GM21825 (cell line): ENCODE measurements around the gene KDM2B.
"Not testable (repeated sequence)": the region's sequence is repeated elsewhere in the genome, so short reads cannot be mapped to it uniquely, and the experiment has no call there.

ENCODE experiments used
- ATAC-seq: cut with Tn5 transposase; IDR thresholded peaks from one replicate; pipeline ENCODE4 v1.9.1; 2021; ENCODE audit warnings: mild to moderate bottlenecking, moderate library complexity; ENCODE audit not compliant: unreplicated experiment

KDM2B gene

DNA sequence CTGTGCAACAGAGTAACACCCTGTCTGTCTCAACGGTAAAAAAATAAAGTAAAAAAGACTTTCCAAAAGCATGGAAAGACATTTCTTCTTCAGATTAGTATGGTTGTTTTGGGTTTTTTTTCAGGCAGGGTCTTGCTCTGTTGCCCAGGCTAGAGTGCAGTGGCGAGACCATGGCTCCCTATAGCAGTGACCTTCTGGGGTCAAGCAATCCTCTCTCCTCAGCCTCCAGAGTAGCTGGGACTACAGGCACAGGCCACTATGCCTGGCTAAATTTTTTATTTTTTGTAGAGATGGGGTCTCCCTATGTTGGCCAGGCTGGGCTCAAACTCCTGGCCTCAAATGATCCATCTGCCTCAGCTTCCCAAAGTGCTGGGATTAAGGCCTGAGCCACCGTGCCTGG is 72.8 kb downstream of the KDM2B start:
- ATAC-seq = no peak

GRCh38 chr12:121507245-121507644 is 73.6 kb downstream of the KDM2B start:
- no peak for ATAC-seq

DNA sequence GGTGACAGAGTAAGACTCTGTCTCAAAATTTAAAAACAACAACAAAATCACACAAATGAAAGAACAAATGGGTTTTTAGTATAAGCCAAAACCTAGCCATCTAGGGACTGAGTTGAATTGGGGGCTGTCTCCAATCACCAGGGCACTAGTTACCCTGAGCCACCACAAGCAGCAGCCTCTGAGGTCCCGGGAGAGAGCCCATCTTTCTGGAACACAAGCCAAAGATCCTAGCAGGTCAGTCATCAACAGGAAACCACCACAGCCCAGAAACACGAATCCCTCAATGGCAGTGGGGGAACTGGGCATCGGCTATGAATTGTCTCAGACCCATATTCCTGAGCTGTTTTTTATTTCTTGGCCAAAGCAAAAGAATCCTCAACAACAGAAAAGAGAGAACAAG is 75.3 kb downstream of the KDM2B start:
- ATAC-seq = no peak

GRCh38 chr12:121504505-121504904 is 76.3 kb downstream of the KDM2B start:
- no peak for ATAC-seq

DNA sequence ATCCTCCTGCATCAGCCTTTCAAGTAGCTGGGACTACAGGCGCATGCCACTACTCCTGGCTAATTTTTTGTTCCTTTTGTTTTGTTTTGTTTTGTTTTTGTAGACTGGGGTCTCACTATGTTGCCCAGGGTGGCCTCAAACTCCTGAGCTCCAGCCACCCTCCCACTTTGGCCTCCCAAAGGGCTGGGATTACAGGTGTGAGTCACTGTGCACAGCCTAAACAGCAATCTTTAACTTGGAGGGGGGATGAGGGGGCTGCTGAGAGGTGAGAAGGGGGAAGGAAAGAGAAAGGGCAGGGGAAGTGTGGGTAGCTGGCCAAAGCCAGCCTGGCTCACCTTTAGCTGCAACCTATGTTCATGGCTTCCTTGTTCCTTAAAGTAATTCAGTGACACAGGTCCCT is 77.4 kb downstream of the KDM2B start:
- ATAC-seq = no peak

- no peak for ATAC-seq
These were observed 78.9 kb downstream of the KDM2B start for GRCh38 chr12:121501946-121502345.

GRCh38 chr12:121499929-121500793 is 80.7 kb downstream of the KDM2B start:
- ATAC-seq = no peak

- ATAC-seq = no peak
These were observed 85.1 kb downstream of the KDM2B start for GRCh38 chr12:121495746-121496145.

DNA sequence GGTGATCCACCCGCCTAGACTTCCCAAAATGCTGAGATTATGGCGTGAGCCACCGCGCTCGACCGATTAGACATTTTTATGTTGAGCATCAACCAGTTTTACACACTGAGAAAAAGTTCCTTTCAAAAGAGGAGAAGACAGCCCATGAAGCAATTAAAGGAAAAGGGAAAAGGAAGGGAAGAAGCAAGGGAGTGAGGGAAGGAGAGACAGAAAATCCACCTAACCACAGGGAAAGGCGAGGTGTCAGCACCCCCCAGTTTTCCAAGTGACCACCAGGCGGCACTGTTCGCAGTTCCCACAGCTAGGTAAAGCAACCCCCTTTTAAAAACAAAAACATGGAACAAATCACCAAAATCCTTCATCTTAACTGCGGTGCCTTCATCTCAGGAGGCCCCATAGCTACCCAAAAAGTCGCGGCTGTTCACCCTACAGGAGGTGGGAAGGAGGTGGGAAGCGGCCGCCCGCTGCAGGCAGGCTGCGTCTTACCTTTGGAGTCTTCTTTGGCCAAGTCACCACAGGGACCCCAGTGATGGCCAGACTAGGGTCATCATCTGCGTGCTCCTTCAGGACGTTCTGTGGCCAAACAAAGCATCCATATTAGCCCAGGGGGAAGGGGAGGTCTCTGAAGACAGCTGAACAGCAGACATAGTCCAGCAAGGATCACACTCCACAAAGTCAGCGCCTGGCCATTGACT is 86.6 kb downstream of the KDM2B start:
- no peak for ATAC-seq

DNA sequence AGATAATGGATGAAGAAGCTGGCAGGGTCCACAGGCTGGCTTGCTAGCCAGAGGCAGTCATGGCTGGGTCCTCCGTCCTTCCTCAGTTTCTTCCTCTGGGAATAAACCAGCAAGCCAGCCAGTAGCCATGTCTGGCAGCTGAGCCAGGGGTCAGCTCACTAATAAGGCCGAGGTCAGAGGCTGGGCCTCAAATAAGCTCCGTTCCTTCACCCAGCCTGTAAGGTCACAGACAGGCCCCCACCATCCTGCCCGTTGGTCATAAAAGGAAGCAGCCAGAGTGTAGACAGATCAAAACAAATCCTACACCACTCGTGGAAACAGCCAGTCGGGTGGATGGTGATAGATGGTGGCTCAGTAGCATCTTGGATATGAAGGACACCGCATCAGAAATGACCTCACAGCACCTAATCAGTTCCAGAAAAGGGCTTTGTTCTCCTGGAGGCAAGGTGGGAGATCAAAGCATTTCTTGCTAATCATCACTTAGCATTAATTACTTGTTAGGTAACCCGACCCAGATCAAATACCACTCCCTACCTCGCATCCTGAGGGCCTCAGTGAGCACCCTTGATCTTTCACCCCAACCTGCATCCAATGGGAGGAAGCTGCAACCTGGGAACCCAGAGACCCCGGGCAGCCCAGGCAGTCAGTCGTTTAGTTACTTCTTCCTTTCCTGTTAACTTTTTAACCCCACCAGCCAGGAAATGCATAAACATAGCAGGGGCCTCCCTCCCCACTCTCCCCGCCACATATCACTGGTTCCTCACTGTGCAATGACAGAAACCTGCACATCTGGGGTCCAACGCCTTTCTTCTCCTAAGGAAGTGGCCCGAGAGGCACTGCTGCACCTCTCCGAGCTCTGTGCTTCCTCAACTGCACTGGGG is 90.2 kb downstream of the KDM2B start:
- peak; percentile 47 for ATAC-seq

DNA sequence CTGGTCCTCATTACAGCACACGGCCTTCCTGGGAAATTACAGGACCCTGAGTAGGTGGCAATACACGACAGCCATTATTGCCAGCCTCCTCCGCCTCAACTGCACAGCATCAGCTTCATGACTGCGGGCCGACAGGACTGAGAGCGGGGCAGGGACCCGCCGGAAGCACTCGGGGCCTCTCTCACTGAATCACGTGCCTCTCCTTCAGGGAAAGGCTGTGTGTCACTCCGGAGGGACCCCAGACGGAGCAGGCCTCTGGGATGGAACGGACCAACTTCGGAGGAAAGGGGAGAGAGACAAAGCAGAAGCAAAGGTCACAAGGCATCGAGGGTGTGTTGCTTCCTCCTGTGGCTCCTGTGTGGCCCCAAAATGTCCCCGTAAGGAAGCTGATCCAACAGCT is 90.9 kb downstream of the KDM2B start:
- no peak for ATAC-seq

GRCh38 chr12:121484967-121485366 is 95.9 kb downstream of the KDM2B start:
- ATAC-seq = no peak

- ATAC-seq = not testable (repeated sequence)
These were observed 96.3 kb downstream of the KDM2B start for GRCh38 chr12:121484564-121484963.

GRCh38 chr12:121483949-121484348 is 96.9 kb downstream of the KDM2B start:
- ATAC-seq = no peak

DNA sequence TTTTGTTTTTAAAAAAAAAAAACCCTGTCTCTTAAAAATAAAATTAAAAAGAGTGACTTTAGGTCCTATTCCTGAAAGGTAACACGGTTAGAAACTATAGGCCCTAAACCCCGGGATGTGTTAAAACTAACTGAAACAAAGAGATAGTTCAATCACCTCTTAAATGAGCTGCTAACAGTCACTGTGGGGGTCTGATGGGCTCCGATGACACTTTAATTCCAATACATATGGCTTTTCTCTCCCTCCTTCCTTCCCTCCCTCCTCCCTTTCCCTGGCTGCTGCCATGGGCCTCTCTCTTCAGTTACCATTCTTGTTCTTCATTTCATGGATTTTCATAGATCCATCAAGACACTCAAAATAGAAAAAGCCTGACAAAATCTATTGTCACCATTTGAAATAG is 104.3 kb downstream of the KDM2B start:
- no peak for ATAC-seq

- ATAC-seq = no peak
These were observed 105.5 kb downstream of the KDM2B start for GRCh38 chr12:121475279-121475678.

GRCh38 chr12:121472150-121472905 is 108.5 kb downstream of the KDM2B start:
- ATAC-seq = no peak

- ATAC-seq = no peak
These were observed 110.1 kb downstream of the KDM2B start for GRCh38 chr12:121470751-121471150.

DNA sequence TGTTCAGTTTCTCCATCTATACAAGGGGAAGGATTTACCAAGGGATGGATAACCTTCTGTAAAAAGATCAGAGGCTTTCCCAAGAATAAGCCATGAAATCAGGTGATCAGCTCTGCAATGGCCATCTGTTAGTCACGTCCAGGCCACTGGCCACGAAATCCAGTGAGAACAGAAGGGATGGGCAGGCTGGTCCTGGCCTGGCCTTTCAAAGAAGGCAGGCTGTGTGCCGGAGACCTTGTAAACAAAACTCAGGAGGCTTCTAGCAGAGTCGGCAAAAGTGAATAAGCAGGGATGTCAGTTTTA is 112.4 kb downstream of the KDM2B start:
- ATAC-seq = no peak

DNA sequence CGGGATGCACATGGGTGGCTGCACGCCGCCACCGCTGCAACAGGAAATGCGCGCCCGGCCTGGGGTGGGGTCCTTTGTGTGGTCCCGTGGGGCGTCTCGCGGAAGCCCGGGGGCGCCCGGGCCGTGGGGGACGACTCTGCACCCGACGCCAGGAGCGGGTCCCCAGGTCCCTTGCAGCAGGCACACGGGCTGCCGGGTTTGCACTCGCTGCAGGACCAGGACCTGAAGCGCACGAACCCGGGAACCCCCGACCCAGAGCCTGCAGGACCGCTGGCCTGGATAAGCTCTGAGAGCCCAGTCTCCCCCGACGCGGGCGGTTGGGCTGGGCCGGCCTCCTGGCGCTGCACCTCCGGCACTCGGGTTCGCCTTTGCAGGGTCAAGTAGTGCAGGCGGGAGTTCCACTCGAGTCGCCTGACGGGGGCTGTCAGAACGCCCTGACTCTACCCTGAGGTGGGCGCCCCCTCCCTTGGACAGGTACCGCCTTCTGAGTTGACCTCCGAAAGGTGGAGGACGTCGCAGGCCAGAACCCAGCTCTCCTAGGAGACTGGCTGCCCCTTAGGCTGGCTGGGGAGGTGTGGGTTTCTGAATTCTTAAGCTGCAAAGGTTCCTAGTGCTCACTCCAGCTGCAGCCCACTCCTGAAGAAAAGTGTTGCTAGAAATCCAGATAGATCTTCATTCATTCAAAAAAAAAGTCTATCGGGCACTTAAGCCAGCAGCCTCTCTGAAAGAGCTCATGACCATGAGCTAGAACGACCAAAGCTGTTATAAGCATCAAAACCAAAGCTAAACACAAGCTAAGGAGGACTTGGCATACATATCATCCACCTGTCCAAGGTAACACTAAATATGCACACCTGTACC is 113.0 kb downstream of the KDM2B start:
- peak; percentile 0 for ATAC-seq
